Measurements from ENCODE around the gene CEP95. TPM values are rescaled to one million over a fixed set of nuclear protein-coding genes. Genes with fewer than 3 reads are reported as not detected.

CEP95 gene
- polyA plus RNA-seq, 1 donor from 2014 or later, result 220 TPM

- no peak overlapping the region for H3K4me2 ChIP-seq (ENCODE audit: low read length)
- no peak overlapping the region for H2AFZ ChIP-seq (ENCODE audit: low read depth, low read length)
- no peaks in the 10 kb centered on the region for H3F3A ChIP-seq (ENCODE audit: insufficient read depth, low read length, poor library complexity, severe bottlenecking)
- H3K9me2 ChIP-seq (ENCODE audit: insufficient read depth, low read length), result no peaks in the 10 kb centered on the region
- H3K79me2 ChIP-seq (replicated peaks; ENCODE audit: insufficient read depth, low read length), result no peaks in the 10 kb centered on the region
- H3K9me3 ChIP-seq (ENCODE audit: low read length), result no peaks in the 10 kb centered on the region
- H3K9ac ChIP-seq (ENCODE audit: low read length), result no peak overlapping the region
- no peak overlapping the region for H3K27ac ChIP-seq (ENCODE audit: low read length)
- no peak overlapping the region for H3K4me3 ChIP-seq (ENCODE audit: low read length)
- TF ChIP-seq RAD21 (conservative IDR thresholded peaks at IDR 0.05) (no peak), REST (IDR thresholded peaks at IDR 0.05; ENCODE audit: borderline replicate concordance) (no peak)
- peaks cover 7% of the 10 kb centered on the region for H3K36me3 ChIP-seq (ENCODE audit: insufficient read depth, low read length)
- H3K27me3 ChIP-seq (ENCODE audit: insufficient read depth, low read depth, low read length), result no peaks in the 10 kb centered on the region
- H4K20me1 ChIP-seq (ENCODE audit: insufficient read depth), result no peaks in the 10 kb centered on the region
Measured at GRCh38 chr17:64564098-64564497, 57.3 kb downstream of the CEP95 start.

GRCh38 chr17:64565563-64565962 lies 58.8 kb downstream of the CEP95 start:
- peaks cover 7% of the 10 kb centered on the region for H3K36me3 ChIP-seq (ENCODE audit: insufficient read depth, low read length)
- no peak overlapping the region for H3K9ac ChIP-seq (ENCODE audit: low read length)
- no peaks in the 10 kb centered on the region for H3F3A ChIP-seq (ENCODE audit: insufficient read depth, low read length, poor library complexity, severe bottlenecking)
- no peaks in the 10 kb centered on the region for H3K9me2 ChIP-seq (ENCODE audit: insufficient read depth, low read length)
- H3K4me2 ChIP-seq (ENCODE audit: low read length), result no peak overlapping the region
- H3K9me3 ChIP-seq (ENCODE audit: low read length), result no peaks in the 10 kb centered on the region
- no peaks in the 10 kb centered on the region for H3K79me2 ChIP-seq (replicated peaks; ENCODE audit: insufficient read depth, low read length)
- no peaks in the 10 kb centered on the region for H3K27me3 ChIP-seq (ENCODE audit: insufficient read depth, low read depth, low read length)
- TF ChIP-seq REST (IDR thresholded peaks at IDR 0.05; ENCODE audit: borderline replicate concordance), result no peak
- no peak for TF ChIP-seq POLR2AphosphoS5 (IDR thresholded peaks at IDR 0.05)
- TF ChIP-seq EP300 (conservative IDR thresholded peaks at IDR 0.05; ENCODE audit: poor library complexity, severe bottlenecking), result no peak
- no peak for TF ChIP-seq TAF1 (IDR thresholded peaks at IDR 0.05; ENCODE audit: low read depth)
- TF ChIP-seq EZH2 (IDR thresholded peaks at IDR 0.05; ENCODE audit: borderline replicate concordance, insufficient read depth, low read length, poor library complexity, severe bottlenecking), result no peak
- no peak for TF ChIP-seq CTCF (IDR thresholded peaks at IDR 0.05; ENCODE audit: poor library complexity, severe bottlenecking)
- no peak for TF ChIP-seq RAD21 (conservative IDR thresholded peaks at IDR 0.05)
- TF ChIP-seq SMC3 (conservative IDR thresholded peaks at IDR 0.05; ENCODE audit: poor library complexity), result no peak
- no peak for TF ChIP-seq MXI1 (conservative IDR thresholded peaks at IDR 0.05; ENCODE audit: poor library complexity, severe bottlenecking)
- H4K20me1 ChIP-seq (ENCODE audit: insufficient read depth), result no peaks in the 10 kb centered on the region
- no peak overlapping the region for H3K4me3 ChIP-seq (ENCODE audit: low read length)
- H2AFZ ChIP-seq (ENCODE audit: low read depth, low read length), result no peak overlapping the region
- H3K27ac ChIP-seq (ENCODE audit: low read length), result no peak overlapping the region

Measured in neural cell (in vitro differentiated cells).